Measurements from ENCODE around the gene KLHL1. TPM values are rescaled to one million over a fixed set of nuclear protein-coding genes. Genes with fewer than 3 reads are reported as not detected.

The KLHL1 gene
- total RNA-seq, 1 donor from 2014 or later = not detected

DNA sequence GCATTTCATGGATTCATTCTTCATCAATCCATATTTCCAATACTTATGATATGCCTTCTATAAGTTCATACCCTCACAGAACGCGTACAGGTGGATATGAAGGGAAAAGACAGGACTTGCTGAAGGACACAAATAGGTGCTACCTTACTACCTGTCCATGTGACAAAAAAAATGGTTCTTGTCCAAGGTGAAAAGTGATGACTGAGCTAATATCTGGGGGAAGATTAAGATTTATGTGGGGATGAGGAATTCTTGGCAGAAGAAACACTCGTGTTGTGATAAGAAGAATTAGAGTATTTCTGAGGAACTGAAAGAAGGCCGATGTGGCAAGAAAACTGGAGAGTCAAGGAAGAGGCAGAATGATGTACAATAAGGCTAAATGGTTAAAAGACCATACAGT lies 357.0 kb downstream of the KLHL1 start:
- intact Hi-C loops (cut with DNase I) = no loop called here
- no peak for ATAC-seq (ENCODE audit: poor library complexity)
- no peak for DNase-seq

DNA sequence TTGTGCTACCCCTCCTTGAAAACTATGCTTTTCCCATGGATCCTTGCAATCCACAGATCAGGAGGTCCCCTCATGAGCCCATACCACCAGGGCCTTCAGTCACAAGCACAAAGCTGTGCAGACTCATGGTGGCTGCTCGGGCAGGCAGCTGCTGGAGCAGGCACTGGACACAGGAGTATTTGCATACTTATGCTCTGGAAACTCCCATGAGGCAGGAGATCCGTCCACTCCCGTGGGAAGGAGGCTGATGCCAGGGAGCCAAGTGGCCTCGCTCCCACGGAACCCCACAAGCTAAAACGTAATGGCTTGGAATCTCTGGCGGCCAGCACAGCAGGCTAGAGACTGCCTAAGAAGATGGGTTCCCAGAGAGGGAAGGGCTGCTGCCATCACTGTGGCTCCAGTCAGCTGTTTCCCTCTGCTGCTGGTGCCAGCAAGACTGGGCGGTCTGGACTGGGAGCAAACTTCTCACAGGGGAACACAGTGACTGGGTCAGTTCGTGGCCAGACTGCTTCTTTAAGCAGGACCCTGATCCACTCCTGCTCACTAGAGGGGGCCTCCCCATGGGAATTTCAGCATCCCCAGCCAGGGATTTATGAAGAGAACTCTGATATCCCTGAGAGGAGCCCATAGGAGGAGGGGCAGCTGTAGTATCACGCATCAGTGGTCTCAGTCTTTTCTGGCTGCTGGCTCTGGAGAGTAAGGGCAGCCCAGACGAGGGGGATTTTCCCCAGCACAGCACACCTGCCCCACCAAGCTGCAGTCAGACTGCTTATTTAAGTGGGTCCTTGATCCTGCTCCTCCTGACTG lies 370.9 kb downstream of the KLHL1 start:
- ATAC-seq (ENCODE audit: poor library complexity) (no peak), DNase-seq (no peak)
- intact Hi-C loops (cut with DNase I) = loop anchor here (2.0 kb wide), 1 partner anchor 31 kb away; no protein-coding TSS in a partner anchor

- DNase-seq = no peak
Observed at GRCh38 chr13:69721631-69722030, 386.6 kb downstream of the KLHL1 start.

DNA sequence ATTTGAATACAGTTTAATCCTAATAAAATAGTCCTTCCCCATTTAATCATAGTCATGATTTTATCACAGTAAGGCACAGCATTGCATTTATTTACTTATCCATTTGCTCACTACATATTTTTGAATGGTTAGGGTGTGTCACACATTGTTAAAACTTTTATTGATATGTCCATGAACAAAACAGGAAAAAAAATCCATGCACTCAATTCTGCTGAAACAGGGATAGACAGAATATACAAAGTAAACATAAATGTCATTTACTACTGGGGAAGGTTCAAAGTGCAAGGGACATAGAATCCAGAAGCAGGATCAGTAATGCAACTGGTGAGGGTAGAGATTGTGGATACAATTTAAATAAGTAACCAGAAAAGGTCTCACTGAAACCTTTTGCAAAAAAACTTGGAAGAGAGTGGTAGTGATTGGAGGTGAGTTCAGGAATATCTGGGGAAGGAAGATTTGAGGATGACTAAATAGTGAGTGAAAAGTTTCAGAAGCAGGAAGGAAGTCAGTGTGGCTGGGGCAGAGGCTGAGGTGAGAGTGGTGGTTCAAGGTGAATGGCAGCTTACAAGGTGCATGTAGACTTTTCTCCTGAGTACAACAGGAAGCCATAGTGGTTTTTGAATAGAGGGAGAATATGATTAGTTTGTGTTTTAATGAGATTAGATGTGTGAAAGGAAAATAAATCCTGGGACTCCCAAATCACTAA lies 387.8 kb downstream of the KLHL1 start:
- no peak for ATAC-seq (ENCODE audit: poor library complexity)
- intact Hi-C loops (cut with DNase I) = no loop called here
- no peak for DNase-seq

More at GRCh38 chr13:69721631-69722030, 386.6 kb downstream of the KLHL1 start:
- ATAC-seq (ENCODE audit: poor library complexity) = no peak
- intact Hi-C loops (cut with DNase I) = no loop called here

GRCh38 chr13:69706807-69707206 lies 401.4 kb downstream of the KLHL1 start:
- intact Hi-C loops (cut with DNase I) = loop anchor here (2.0 kb wide), 1 partner anchor 30 kb away; no protein-coding TSS in a partner anchor
- ATAC-seq (ENCODE audit: poor library complexity) = no peak
- DNase-seq = no peak

DNA sequence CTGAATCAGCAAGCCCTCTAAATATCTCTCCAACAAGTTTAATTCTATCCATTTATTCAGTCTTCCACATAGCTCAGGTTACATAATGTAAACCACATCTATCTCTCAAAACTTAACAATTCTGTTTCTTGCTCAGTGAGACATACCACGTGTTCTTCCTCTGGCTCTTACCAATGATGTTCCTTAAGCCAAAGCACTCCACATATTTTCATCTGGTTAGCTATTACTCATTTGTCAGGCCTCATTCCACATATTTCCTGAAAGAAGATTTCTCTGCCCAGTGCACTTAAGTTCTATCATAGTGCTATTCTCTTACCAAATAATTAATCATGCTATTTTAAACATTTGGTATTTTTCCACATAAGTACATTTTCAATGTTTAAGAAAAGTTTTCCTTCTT lies 403.9 kb downstream of the KLHL1 start:
- ATAC-seq (ENCODE audit: poor library complexity) = no peak
- intact Hi-C loops (cut with DNase I) = no loop called here
- DNase-seq = no peak

GRCh38 chr13:69690999-69691398 lies 417.3 kb downstream of the KLHL1 start:
- intact Hi-C loops (cut with DNase I) = no loop called here
- ATAC-seq (ENCODE audit: poor library complexity) (no peak), DNase-seq (no peak)

DNA sequence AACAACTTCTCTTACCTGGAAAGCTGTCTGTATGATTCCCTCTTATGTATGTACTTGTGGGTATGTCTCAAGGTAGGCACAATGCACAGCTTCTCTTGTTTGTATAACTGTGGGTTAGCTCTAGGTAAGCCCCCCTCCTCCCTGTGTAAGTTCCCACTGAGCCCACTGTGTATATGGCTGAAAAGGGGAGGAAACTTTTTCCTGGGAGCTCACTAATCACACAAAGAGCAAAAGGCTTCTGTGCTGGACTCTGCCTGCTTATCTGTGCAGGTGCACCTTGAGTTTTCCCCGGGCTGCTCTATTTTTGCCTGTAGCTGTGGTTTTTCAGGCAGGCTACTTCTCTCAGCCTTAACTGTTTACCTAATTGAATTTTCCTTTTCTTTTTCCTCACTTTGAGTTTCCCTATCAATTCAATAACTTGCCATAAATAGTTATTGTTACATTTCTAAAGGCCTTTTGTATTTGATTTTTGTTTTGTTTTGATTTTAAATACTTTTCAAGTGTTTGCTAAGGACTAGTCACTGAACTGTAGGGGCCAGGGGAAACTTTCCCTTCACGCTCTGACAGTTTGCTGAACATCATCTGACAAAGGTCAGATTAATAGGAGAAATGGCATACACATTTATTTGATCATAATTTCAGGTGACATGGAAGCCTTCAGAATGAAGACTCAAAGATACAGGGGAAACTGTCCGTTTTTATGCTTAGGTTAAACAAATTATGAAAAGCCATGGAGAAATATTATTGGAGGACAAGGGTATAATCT lies 424.1 kb downstream of the KLHL1 start:
- DNase-seq = no peak
- intact Hi-C loops (cut with DNase I) = no loop called here
- ATAC-seq (ENCODE audit: poor library complexity) = no peak

GRCh38 chr13:69681722-69682121 lies 426.5 kb downstream of the KLHL1 start:
- intact Hi-C loops (cut with DNase I) = no loop called here
- ATAC-seq (ENCODE audit: poor library complexity) = no peak
- no peak for DNase-seq

DNA sequence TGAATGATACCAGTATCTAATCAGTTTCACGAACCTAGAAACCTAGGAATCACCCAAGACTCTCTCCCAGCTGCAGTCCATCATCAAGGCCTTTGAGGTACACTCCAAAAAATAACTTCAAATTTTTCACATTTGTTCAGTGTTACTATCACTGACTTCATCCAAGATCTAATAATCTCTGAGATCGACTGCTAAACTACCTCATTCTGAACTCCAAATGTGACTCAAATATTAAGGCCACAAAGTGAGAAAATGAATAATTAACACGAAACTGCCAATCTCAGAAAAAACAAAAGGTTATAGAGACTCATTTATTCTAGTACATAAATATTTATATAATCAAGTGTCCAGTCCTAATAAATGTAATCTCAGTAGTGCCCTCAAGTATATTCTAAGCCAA lies 430.9 kb downstream of the KLHL1 start:
- intact Hi-C loops (cut with DNase I) = no loop called here
- no peak for DNase-seq
- no peak for ATAC-seq (ENCODE audit: poor library complexity)

DNA sequence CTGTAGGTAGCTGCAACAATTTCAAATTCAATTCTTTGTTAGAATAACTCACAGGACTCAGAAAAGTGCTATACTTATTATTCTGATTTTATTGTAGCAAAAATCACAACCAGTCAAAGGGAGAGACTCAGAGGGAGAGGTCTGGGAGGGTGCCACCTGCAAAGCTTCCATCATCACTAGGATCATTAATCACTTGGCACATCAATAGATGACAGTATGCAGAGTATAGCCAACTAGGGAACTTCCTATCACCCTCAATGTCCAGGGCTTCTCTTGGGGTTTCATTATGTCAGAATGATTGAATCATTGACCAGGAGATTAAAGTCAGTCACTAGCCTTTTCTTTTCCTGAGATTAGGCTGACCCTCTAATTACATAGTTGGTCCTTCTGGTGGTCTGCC lies 432.0 kb downstream of the KLHL1 start:
- intact Hi-C loops (cut with DNase I) = no loop called here
- DNase-seq (no peak), ATAC-seq (ENCODE audit: poor library complexity) (no peak)

GRCh38 chr13:69660155-69660554 lies 448.1 kb downstream of the KLHL1 start:
- DNase-seq = no peak
- no peak for ATAC-seq (ENCODE audit: poor library complexity)
- intact Hi-C loops (cut with DNase I) = no loop called here

DNA sequence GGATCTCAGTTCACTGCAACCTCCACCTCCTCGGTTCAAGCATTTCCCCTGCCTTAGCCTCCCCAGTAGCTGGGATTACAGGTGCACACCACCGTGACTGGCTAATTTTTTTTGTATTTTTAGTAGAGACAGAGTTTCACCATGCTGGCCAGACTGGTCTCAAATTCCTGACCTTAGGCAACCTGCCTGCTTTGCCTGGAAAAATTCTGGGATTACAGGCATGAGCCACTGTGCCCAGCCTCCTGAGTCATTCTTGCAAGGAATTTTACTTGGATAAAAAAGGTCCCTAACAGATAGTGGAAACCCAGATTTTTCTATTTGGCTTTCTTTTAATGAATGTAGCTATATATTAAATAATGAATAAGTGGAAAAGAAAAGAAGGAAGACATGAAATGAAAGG lies 450.6 kb downstream of the KLHL1 start:
- intact Hi-C loops (cut with DNase I) = no loop called here
- ATAC-seq (ENCODE audit: poor library complexity) = no peak
- no peak for DNase-seq

DNA sequence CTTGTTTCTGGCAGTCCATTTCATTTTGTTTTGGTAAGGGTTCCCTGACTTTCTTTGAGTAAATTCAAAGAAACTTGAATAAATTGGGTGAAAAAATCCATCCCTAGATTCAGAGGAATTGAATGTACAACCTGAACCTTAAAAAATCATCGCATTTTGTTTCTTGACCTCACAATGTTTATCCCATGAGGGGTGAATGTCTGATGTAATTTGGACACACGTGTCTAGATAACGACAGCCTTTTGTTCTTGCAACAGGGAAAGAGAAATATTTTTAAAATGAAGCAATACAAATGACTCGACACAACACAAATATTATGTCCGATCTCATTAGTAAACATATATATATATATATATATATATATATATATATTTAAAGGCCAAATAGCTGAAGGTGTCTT lies 453.9 kb downstream of the KLHL1 start:
- intact Hi-C loops (cut with DNase I) = no loop called here
- no peak for DNase-seq
- ATAC-seq (ENCODE audit: poor library complexity) = no peak

Other genes starting within 250 kb of the KLHL1 start
- gene ATXN8OS, start 626 bp downstream of the KLHL1 start, total RNA-seq = not detected

Measured in Right ventricle myocardium superior (tissue), 1 donor.